ENCODE data around the gene SPECC1. TPM values are rescaled to one million over a fixed set of nuclear protein-coding genes. Genes with fewer than 3 reads are reported as not detected.
"Not testable (repeated sequence)": the region's sequence is repeated elsewhere in the genome, so short reads cannot be mapped to it uniquely, and the experiment has no call there.

The SPECC1 gene
- total RNA-seq, 1 donor from 2014 or later: 13.6 TPM

- Histone ChIP-seq H3K9ac (ENCODE audit: low read depth in 1 of 3, low read length in 3 of 3) (no peak overlapping the region), H3K4me1 (ENCODE audit: control insufficient read depth in 3 of 3, insufficient read depth in 3 of 3, low read length in 3 of 3) (no peaks in the 10 kb centered on the region), H3K4me3 (ENCODE audit: low read length in 3 of 3) (no peak overlapping the region), H3K9me3 (ENCODE audit: control insufficient read depth in 3 of 3, low read length in 3 of 3) (no peaks in the 10 kb centered on the region), H3K27me3 (ENCODE audit: control insufficient read depth in 3 of 3, insufficient read depth in 3 of 3, low read length in 3 of 3) (no peaks in the 10 kb centered on the region), H3K27ac (ENCODE audit: low read depth, low read length) (no peak overlapping the region), H3K36me3 (ENCODE audit: control insufficient read depth in 3 of 3, insufficient read depth in 3 of 3, low read length in 3 of 3) (peaks cover 4 to 10% (median 6%) of the 10 kb centered on the region in 3 donors)
Measured at GRCh38 chr17:20257008-20257407, 247.8 kb downstream of the SPECC1 start.

GRCh38 chr17:20257798-20258197 is 248.6 kb downstream of the SPECC1 start:
- Histone ChIP-seq H3K4me1 (ENCODE audit: control insufficient read depth in 3 of 3, insufficient read depth in 3 of 3, low read length in 3 of 3) (no peaks in the 10 kb centered on the region), H3K4me3 (ENCODE audit: low read length in 3 of 3) (no peak overlapping the region), H3K27me3 (ENCODE audit: control insufficient read depth in 3 of 3, insufficient read depth in 3 of 3, low read length in 3 of 3) (no peaks in the 10 kb centered on the region), H3K9ac (ENCODE audit: low read depth in 1 of 3, low read length in 3 of 3) (no peak overlapping the region), H3K9me3 (ENCODE audit: control insufficient read depth in 3 of 3, low read length in 3 of 3) (no peaks in the 10 kb centered on the region), H3K36me3 (ENCODE audit: control insufficient read depth in 3 of 3, insufficient read depth in 3 of 3, low read length in 3 of 3) (peaks cover 4 to 10% (median 6%) of the 10 kb centered on the region in 3 donors), H3K27ac (ENCODE audit: low read depth, low read length) (no peak overlapping the region)

- H3K27ac ChIP-seq (ENCODE audit: low read depth, low read length): no peak overlapping the region
- no peak overlapping the region for H3K9ac ChIP-seq (ENCODE audit: low read depth in 1 of 3, low read length in 3 of 3)
- H3K27me3 ChIP-seq (ENCODE audit: control insufficient read depth in 3 of 3, insufficient read depth in 3 of 3, low read length in 3 of 3): no peaks in the 10 kb centered on the region
- no peaks in the 10 kb centered on the region for H3K9me3 ChIP-seq (ENCODE audit: control insufficient read depth in 3 of 3, low read length in 3 of 3)
- no peaks in the 10 kb centered on the region for H3K4me1 ChIP-seq (ENCODE audit: control insufficient read depth in 3 of 3, insufficient read depth in 3 of 3, low read length in 3 of 3)
- no peak overlapping the region for H3K4me3 ChIP-seq (ENCODE audit: low read length in 3 of 3)
- H3K36me3 ChIP-seq (ENCODE audit: control insufficient read depth in 3 of 3, insufficient read depth in 3 of 3, low read length in 3 of 3): peaks cover 4 to 10% (median 6%) of the 10 kb centered on the region in 3 donors
Measured at GRCh38 chr17:20259668-20260067, 250.5 kb downstream of the SPECC1 start.

GRCh38 chr17:20260268-20260667 is 251.1 kb downstream of the SPECC1 start:
- no peaks in the 10 kb centered on the region for H3K27me3 ChIP-seq (ENCODE audit: control insufficient read depth in 3 of 3, insufficient read depth in 3 of 3, low read length in 3 of 3)
- H3K4me3 ChIP-seq (ENCODE audit: low read length in 3 of 3): no peak overlapping the region
- no peaks in the 10 kb centered on the region for H3K4me1 ChIP-seq (ENCODE audit: control insufficient read depth in 3 of 3, insufficient read depth in 3 of 3, low read length in 3 of 3)
- no peak overlapping the region for H3K9ac ChIP-seq (ENCODE audit: low read depth in 1 of 3, low read length in 3 of 3)
- H3K27ac ChIP-seq (ENCODE audit: low read depth, low read length): no peak overlapping the region
- peaks cover 4 to 10% (median 6%) of the 10 kb centered on the region in 3 donors for H3K36me3 ChIP-seq (ENCODE audit: control insufficient read depth in 3 of 3, insufficient read depth in 3 of 3, low read length in 3 of 3)
- no peaks in the 10 kb centered on the region for H3K9me3 ChIP-seq (ENCODE audit: control insufficient read depth in 3 of 3, low read length in 3 of 3)

- H3K27me3 ChIP-seq (ENCODE audit: control insufficient read depth in 3 of 3, insufficient read depth in 3 of 3, low read length in 3 of 3): no peaks in the 10 kb centered on the region
- no peak overlapping the region for H3K4me3 ChIP-seq (ENCODE audit: low read length in 3 of 3)
- H3K9ac ChIP-seq (ENCODE audit: low read depth in 1 of 3, low read length in 3 of 3): no peak overlapping the region
- H3K4me1 ChIP-seq (ENCODE audit: control insufficient read depth in 3 of 3, insufficient read depth in 3 of 3, low read length in 3 of 3): peaks cover 0 to 3% (median 0%) of the 10 kb centered on the region in 3 donors
- H3K27ac ChIP-seq (ENCODE audit: low read depth, low read length): no peak overlapping the region
- H3K36me3 ChIP-seq (ENCODE audit: control insufficient read depth in 3 of 3, insufficient read depth in 3 of 3, low read length in 3 of 3): peaks cover 4 to 9% (median 6%) of the 10 kb centered on the region in 3 donors
- no peaks in the 10 kb centered on the region for H3K9me3 ChIP-seq (ENCODE audit: control insufficient read depth in 3 of 3, low read length in 3 of 3)
Measured at GRCh38 chr17:20262226-20263114, 253.3 kb downstream of the SPECC1 start.

GRCh38 chr17:20263115-20263433 is 253.9 kb downstream of the SPECC1 start:
- H3K27ac ChIP-seq (ENCODE audit: low read depth, low read length); H3K36me3 ChIP-seq (ENCODE audit: control insufficient read depth in 3 of 3, insufficient read depth in 3 of 3, low read length in 3 of 3); H3K9ac ChIP-seq (ENCODE audit: low read depth in 1 of 3, low read length in 3 of 3); H3K9me3 ChIP-seq (ENCODE audit: control insufficient read depth in 3 of 3, low read length in 3 of 3); H3K4me1 ChIP-seq (ENCODE audit: control insufficient read depth in 3 of 3, insufficient read depth in 3 of 3, low read length in 3 of 3); H3K4me3 ChIP-seq (ENCODE audit: low read length in 3 of 3); H3K27me3 ChIP-seq (ENCODE audit: control insufficient read depth in 3 of 3, insufficient read depth in 3 of 3, low read length in 3 of 3): not testable (repeated sequence)

- Histone ChIP-seq H3K9me3 (ENCODE audit: control insufficient read depth in 3 of 3, low read length in 3 of 3) (no peaks in the 10 kb centered on the region), H3K9ac (ENCODE audit: low read depth in 1 of 3, low read length in 3 of 3) (no peak overlapping the region), H3K27me3 (ENCODE audit: control insufficient read depth in 3 of 3, insufficient read depth in 3 of 3, low read length in 3 of 3) (no peaks in the 10 kb centered on the region), H3K36me3 (ENCODE audit: control insufficient read depth in 3 of 3, insufficient read depth in 3 of 3, low read length in 3 of 3) (peaks cover 0 to 6% (median 4%) of the 10 kb centered on the region in 3 donors), H3K4me3 (ENCODE audit: low read length in 3 of 3) (no peak overlapping the region), H3K4me1 (ENCODE audit: control insufficient read depth in 3 of 3, insufficient read depth in 3 of 3, low read length in 3 of 3) (peaks cover 0 to 4% (median 0%) of the 10 kb centered on the region in 3 donors), H3K27ac (ENCODE audit: low read depth, low read length) (no peak overlapping the region)
Measured at GRCh38 chr17:20263595-20263994, 254.4 kb downstream of the SPECC1 start.

GRCh38 chr17:20264996-20265395 is 255.8 kb downstream of the SPECC1 start:
- Histone ChIP-seq H3K4me3 (ENCODE audit: low read length in 3 of 3) (no peak overlapping the region), H3K4me1 (ENCODE audit: control insufficient read depth in 3 of 3, insufficient read depth in 3 of 3, low read length in 3 of 3) (peaks cover 0 to 7% (median 4%) of the 10 kb centered on the region in 3 donors), H3K27me3 (ENCODE audit: control insufficient read depth in 3 of 3, insufficient read depth in 3 of 3, low read length in 3 of 3) (no peaks in the 10 kb centered on the region), H3K9ac (ENCODE audit: low read depth in 1 of 3, low read length in 3 of 3) (peak overlapping the region in 1 of 3 donors; percentile 33), H3K36me3 (ENCODE audit: control insufficient read depth in 3 of 3, insufficient read depth in 3 of 3, low read length in 3 of 3) (peaks cover 0 to 6% (median 4%) of the 10 kb centered on the region in 3 donors), H3K27ac (ENCODE audit: low read depth, low read length) (no peak overlapping the region), H3K9me3 (ENCODE audit: control insufficient read depth in 3 of 3, low read length in 3 of 3) (no peaks in the 10 kb centered on the region)

- Histone ChIP-seq H3K4me1 (ENCODE audit: control insufficient read depth in 3 of 3, insufficient read depth in 3 of 3, low read length in 3 of 3) (peaks cover 0 to 7% (median 4%) of the 10 kb centered on the region in 3 donors), H3K9ac (ENCODE audit: low read depth in 1 of 3, low read length in 3 of 3) (no peak overlapping the region), H3K4me3 (ENCODE audit: low read length in 3 of 3) (no peak overlapping the region), H3K27me3 (ENCODE audit: control insufficient read depth in 3 of 3, insufficient read depth in 3 of 3, low read length in 3 of 3) (no peaks in the 10 kb centered on the region), H3K27ac (ENCODE audit: low read depth, low read length) (no peak overlapping the region), H3K36me3 (ENCODE audit: control insufficient read depth in 3 of 3, insufficient read depth in 3 of 3, low read length in 3 of 3) (no peaks in the 10 kb centered on the region), H3K9me3 (ENCODE audit: control insufficient read depth in 3 of 3, low read length in 3 of 3) (no peaks in the 10 kb centered on the region)
Measured at GRCh38 chr17:20266806-20267458, 257.8 kb downstream of the SPECC1 start.

- H3K4me3 ChIP-seq (ENCODE audit: low read length in 3 of 3): no peak overlapping the region
- H3K9me3 ChIP-seq (ENCODE audit: control insufficient read depth in 3 of 3, low read length in 3 of 3): no peaks in the 10 kb centered on the region
- no peak overlapping the region for H3K27ac ChIP-seq (ENCODE audit: low read depth, low read length)
- peaks cover 0 to 7% (median 4%) of the 10 kb centered on the region in 3 donors for H3K4me1 ChIP-seq (ENCODE audit: control insufficient read depth in 3 of 3, insufficient read depth in 3 of 3, low read length in 3 of 3)
- no peaks in the 10 kb centered on the region for H3K27me3 ChIP-seq (ENCODE audit: control insufficient read depth in 3 of 3, insufficient read depth in 3 of 3, low read length in 3 of 3)
- no peaks in the 10 kb centered on the region for H3K36me3 ChIP-seq (ENCODE audit: control insufficient read depth in 3 of 3, insufficient read depth in 3 of 3, low read length in 3 of 3)
- no peak overlapping the region for H3K9ac ChIP-seq (ENCODE audit: low read depth in 1 of 3, low read length in 3 of 3)
Measured at GRCh38 chr17:20267459-20267842, 258.3 kb downstream of the SPECC1 start.

All from skeletal muscle tissue (tissue), 4 donors.